ENCODE results near the gene MAPKBP1.

The MAPKBP1 gene

DNA sequence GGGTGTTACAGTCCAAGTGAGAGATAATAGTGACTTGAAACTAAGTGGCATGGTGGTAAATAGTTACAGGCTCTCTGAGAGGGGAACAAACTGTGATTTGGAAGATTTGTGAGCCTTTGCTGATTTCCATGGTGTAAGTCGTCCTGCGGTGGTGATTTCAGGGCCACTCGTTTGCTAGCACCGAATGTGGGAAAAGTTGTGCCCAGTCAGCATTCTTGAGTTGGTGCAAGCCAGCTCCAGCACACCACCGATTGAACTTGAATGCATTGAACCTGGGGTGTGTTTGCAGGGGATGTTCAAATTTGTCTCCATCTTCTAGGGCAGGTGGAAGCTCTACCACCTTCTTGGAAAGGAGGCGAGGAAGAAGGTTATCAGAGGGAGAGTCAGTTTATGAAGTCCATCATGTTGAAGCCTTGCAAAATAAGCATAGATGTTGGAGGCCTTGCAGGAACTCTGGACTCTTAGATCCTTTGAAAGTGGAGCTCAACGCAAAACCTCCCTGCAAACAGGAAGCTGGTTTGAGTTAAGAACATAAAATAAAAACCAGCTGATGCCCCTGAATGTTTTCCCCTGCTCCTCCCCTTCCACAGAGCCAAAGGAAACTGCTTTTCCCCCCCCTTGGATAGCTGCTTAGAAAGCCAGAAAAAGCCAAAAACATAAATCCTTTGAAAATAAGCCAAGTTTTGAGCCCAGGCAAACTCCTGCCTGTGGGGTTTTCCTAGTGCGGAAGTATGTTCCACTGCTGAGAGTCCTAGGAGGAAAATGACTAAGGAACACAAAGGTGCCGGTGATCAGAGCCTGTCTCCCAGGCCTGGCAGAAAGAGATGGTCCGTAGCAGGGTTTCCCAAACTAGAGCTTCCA is 21.9 kb downstream of the MAPKBP1 start:
- H3K36me3 ChIP-seq (ENCODE audit: control insufficient read depth, insufficient read depth, low read length) = no peaks in the 10 kb centered on the region
- no peaks in the 10 kb centered on the region; the same call in 1 of the 2 replicates for H3K27me3 ChIP-seq (ENCODE audit: control insufficient read depth, insufficient read depth, low read length)
- H3K27ac ChIP-seq (ENCODE audit: low read length) = no peak overlapping the region
- no peak overlapping the region for H3K4me3 ChIP-seq (ENCODE audit: low read length)
- no peaks in the 10 kb centered on the region for H3K9me3 ChIP-seq (ENCODE audit: control insufficient read depth, insufficient read depth, low read length)
- no CpG with 5 or more reads among the region's 10 CpGs for WGBS (ENCODE audit: insufficient coverage, insufficient read length)
- no peak for DNase-seq (ENCODE audit: low read depth, low spot score)
- peaks cover 3% of the 10 kb centered on the region for H3K4me1 ChIP-seq (ENCODE audit: control insufficient read depth, insufficient read depth, low read length)

DNA sequence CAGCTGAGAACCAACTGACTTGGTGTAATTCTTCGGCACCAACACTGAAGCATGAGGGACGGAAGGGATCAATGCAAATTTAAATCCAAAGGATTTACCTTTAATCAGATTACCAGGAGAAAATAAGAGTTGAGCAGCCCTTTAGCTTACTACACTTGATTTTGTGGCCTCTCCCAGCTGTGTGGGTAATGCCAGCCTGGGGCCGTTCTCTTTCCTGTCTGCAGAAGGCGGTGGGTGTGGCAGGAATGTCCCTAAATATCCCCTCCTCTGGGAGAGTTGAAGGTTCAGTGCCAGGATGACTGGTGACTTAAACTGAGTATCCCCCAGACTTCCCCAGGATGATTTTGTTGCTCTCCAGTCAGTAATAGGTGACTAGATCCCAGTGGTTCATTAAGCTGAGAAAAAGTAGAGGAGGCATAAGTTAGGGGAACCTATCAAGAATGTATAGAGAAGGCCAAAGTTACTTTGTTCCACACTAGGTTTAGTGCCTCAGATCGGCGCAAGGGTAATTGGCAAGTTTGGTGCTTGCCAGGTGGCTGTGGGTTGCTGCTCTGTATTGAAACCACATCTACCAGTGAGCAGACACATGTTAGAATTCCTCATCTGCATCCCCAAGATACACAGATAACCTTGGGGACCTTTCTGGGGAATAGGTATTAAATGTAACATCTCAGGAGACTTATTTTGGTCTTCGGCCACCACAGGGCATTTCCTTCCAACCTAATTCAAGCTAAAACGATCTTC is 23.1 kb downstream of the MAPKBP1 start:
- no peaks in the 10 kb centered on the region for H3K36me3 ChIP-seq (ENCODE audit: control insufficient read depth, insufficient read depth, low read length)
- no peaks in the 10 kb centered on the region for H3K4me1 ChIP-seq (ENCODE audit: control insufficient read depth, insufficient read depth, low read length)
- WGBS (ENCODE audit: insufficient coverage, insufficient read length) = no CpG with 5 or more reads among the region's 8 CpGs
- no peak overlapping the region for H3K27ac ChIP-seq (ENCODE audit: low read length)
- no peak for DNase-seq (ENCODE audit: low read depth, low spot score)
- no peak overlapping the region for H3K4me3 ChIP-seq (ENCODE audit: low read length)
- H3K9me3 ChIP-seq (ENCODE audit: control insufficient read depth, insufficient read depth, low read length) = no peaks in the 10 kb centered on the region
- no peaks in the 10 kb centered on the region; the same call in 1 of the 2 replicates for H3K27me3 ChIP-seq (ENCODE audit: control insufficient read depth, insufficient read depth, low read length)

DNA sequence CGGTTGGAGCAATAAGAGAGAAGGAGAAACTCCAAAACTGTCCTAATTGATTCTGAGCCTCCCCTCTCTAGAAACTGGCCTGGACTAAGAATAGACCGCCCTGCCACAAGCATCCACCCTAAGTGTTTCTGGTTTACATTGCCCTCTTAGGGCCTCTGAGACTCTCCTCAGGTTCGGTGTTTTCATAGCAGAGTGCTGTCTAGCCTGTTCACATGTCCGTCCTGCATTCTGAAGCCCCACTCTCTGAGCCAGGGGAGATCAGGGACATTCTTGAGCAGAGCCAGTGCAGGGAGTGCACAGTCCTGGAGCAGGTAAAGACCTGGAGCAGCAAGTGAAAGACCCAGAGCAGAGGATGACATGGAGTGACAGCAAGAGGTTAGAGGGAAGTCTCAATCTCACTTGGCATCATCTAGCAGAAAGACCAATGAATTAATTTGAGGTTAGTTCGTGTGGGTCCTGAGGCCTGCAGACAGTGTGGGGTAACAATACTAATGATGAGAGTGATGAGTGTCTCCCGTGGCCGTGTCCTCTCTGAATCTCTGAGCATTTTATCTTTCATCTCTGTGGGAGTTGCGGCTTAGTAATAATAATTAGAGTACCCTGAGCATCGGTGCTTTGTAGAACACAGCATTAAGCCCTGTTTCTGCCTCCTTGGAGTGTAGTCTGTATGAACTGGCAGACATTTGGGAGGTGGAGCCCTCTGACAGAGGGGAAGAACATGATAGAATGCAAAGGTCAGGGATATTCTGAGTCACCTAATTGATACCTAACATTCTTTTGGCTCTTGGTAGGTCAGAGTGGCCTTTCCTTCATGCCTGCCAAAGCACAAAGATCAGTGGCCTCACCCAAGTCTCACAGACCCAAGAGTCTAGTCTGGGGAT is 24.6 kb downstream of the MAPKBP1 start:
- Histone ChIP-seq H3K36me3 (ENCODE audit: control insufficient read depth, insufficient read depth, low read length) (no peaks in the 10 kb centered on the region), H3K9me3 (ENCODE audit: control insufficient read depth, insufficient read depth, low read length) (no peaks in the 10 kb centered on the region), H3K27ac (ENCODE audit: low read length) (no peak overlapping the region), H3K27me3 (ENCODE audit: control insufficient read depth, insufficient read depth, low read length) (no peaks in the 10 kb centered on the region; the same call in 1 of the 2 replicates), H3K4me1 (ENCODE audit: control insufficient read depth, insufficient read depth, low read length) (no peaks in the 10 kb centered on the region), H3K4me3 (ENCODE audit: low read length) (no peak overlapping the region)
- WGBS (ENCODE audit: insufficient coverage, insufficient read length) = no CpG with 5 or more reads among the region's 9 CpGs
- DNase-seq (ENCODE audit: low read depth, low spot score) = no peak

DNA sequence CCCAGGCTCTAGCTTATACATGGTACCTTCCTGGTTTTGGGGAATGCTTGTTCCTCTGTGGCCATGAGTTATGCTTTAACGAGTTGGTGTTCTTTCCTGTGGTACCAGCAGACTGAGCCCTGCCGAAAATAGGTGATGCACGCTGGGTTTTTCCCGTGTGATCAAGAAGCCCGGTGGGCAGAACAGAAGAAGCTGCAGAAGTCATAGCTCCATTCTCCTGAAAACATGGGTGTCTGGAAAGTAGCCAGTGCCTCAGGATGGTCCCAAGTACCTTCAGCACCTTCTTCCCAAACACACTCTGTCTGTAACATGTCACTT is 25.2 kb downstream of the MAPKBP1 start:
- H3K4me1 ChIP-seq (ENCODE audit: control insufficient read depth, insufficient read depth, low read length) = no peaks in the 10 kb centered on the region
- no peaks in the 10 kb centered on the region for H3K36me3 ChIP-seq (ENCODE audit: control insufficient read depth, insufficient read depth, low read length)
- no peak overlapping the region for H3K4me3 ChIP-seq (ENCODE audit: low read length)
- H3K9me3 ChIP-seq (ENCODE audit: control insufficient read depth, insufficient read depth, low read length) = no peaks in the 10 kb centered on the region
- no peaks in the 10 kb centered on the region; the same call in 1 of the 2 replicates for H3K27me3 ChIP-seq (ENCODE audit: control insufficient read depth, insufficient read depth, low read length)
- WGBS (ENCODE audit: insufficient coverage, insufficient read length) = no CpG with 5 or more reads among the region's 5 CpGs
- no peak overlapping the region for H3K27ac ChIP-seq (ENCODE audit: low read length)
- DNase-seq (ENCODE audit: low read depth, low spot score) = no peak

DNA sequence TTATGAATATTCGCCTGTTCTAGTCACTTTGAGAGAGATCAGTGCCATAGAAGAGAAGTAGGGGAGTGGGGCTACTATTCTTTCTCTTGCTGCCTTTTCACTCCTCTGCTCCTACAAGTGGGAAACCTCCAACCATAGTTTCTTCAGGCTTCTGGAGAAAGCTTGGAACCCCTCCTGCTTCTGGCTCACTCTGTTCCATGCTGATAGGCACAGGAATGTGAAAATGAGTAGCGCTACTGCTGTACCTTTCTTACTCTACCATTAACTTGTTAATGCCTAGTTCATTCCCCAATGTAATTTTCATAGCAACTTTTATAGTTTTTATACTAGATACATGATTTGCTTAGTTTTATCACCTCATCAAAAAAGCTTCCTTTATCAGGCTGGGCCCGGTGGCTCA is 26.9 kb downstream of the MAPKBP1 start:
- no peak overlapping the region for H3K27ac ChIP-seq (ENCODE audit: low read length)
- WGBS (ENCODE audit: insufficient coverage, insufficient read length) = no CpG with 5 or more reads among the region's 3 CpGs
- no peaks in the 10 kb centered on the region; the same call in 1 of the 2 replicates for H3K27me3 ChIP-seq (ENCODE audit: control insufficient read depth, insufficient read depth, low read length)
- H3K36me3 ChIP-seq (ENCODE audit: control insufficient read depth, insufficient read depth, low read length) = no peaks in the 10 kb centered on the region
- H3K4me3 ChIP-seq (ENCODE audit: low read length) = no peak overlapping the region
- no peak for DNase-seq (ENCODE audit: low read depth, low spot score)
- H3K4me1 ChIP-seq (ENCODE audit: control insufficient read depth, insufficient read depth, low read length) = no peaks in the 10 kb centered on the region
- no peaks in the 10 kb centered on the region for H3K9me3 ChIP-seq (ENCODE audit: control insufficient read depth, insufficient read depth, low read length)

DNA sequence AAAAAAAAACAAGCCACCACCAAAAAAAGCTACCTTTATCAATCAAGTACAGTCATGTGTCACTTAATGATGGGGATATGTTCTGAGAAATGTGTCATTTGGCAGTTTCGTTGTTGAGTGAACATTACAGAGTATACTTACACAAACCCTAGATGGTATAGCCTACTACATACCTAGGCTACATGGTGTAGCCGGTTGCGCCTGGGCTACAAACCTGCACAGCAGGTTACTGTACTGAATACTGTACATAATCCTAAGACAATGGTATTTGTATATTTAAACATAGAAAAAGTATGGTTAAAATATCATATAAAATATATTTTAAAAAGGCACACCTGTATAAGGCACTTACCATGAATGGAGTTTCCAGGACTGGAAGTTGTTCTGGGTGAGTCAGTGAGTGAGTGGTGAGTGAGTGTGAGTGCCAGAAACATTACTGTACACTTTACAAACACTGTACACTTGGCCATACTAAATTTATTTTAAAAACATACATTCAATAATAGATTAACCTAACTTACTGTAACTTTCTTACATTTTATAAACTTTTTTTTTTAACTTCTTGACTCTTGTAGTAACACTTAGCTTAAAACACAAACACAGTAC is 27.7 kb downstream of the MAPKBP1 start:
- no peak for DNase-seq (ENCODE audit: low read depth, low spot score)
- no peak overlapping the region for H3K4me3 ChIP-seq (ENCODE audit: low read length)
- no peaks in the 10 kb centered on the region for H3K9me3 ChIP-seq (ENCODE audit: control insufficient read depth, insufficient read depth, low read length)
- H3K27ac ChIP-seq (ENCODE audit: low read length) = no peak overlapping the region
- no peaks in the 10 kb centered on the region; the same call in 1 of the 2 replicates for H3K27me3 ChIP-seq (ENCODE audit: control insufficient read depth, insufficient read depth, low read length)
- no peaks in the 10 kb centered on the region for H3K36me3 ChIP-seq (ENCODE audit: control insufficient read depth, insufficient read depth, low read length)
- WGBS (ENCODE audit: insufficient coverage, insufficient read length) = no CpG with 5 or more reads among the region's 3 CpGs
- no peaks in the 10 kb centered on the region for H3K4me1 ChIP-seq (ENCODE audit: control insufficient read depth, insufficient read depth, low read length)

DNA sequence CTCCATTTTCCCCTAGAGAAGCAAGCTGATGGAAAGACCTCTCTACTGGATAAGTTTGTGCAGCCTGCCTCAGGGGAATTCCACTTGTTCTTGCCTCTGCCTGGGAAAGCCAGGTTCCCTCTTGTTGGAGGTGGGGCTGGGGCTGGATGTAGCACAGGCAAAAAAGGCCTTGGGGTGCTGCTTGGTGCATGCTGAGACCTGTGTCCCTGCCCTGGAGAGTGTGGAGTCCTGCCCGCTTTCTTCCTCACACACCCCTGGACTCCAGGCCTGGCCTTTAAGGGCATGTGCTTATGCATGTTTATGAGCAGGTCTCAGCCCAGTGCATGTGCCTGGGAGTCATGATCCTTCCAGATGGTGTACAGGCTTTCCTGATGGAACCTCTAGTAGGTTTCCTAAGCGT is 30.1 kb downstream of the MAPKBP1 start:
- H3K27ac ChIP-seq (ENCODE audit: low read length) = no peak overlapping the region
- H3K27me3 ChIP-seq (ENCODE audit: control insufficient read depth, insufficient read depth, low read length) = no peaks in the 10 kb centered on the region; the same call in 1 of the 2 replicates
- no peaks in the 10 kb centered on the region for H3K4me1 ChIP-seq (ENCODE audit: control insufficient read depth, insufficient read depth, low read length)
- WGBS (ENCODE audit: insufficient coverage, insufficient read length) = no CpG with 5 or more reads among the region's 2 CpGs
- no peak for DNase-seq (ENCODE audit: low read depth, low spot score)
- no peaks in the 10 kb centered on the region for H3K9me3 ChIP-seq (ENCODE audit: control insufficient read depth, insufficient read depth, low read length)
- H3K4me3 ChIP-seq (ENCODE audit: low read length) = no peak overlapping the region
- H3K36me3 ChIP-seq (ENCODE audit: control insufficient read depth, insufficient read depth, low read length) = no peaks in the 10 kb centered on the region

DNA sequence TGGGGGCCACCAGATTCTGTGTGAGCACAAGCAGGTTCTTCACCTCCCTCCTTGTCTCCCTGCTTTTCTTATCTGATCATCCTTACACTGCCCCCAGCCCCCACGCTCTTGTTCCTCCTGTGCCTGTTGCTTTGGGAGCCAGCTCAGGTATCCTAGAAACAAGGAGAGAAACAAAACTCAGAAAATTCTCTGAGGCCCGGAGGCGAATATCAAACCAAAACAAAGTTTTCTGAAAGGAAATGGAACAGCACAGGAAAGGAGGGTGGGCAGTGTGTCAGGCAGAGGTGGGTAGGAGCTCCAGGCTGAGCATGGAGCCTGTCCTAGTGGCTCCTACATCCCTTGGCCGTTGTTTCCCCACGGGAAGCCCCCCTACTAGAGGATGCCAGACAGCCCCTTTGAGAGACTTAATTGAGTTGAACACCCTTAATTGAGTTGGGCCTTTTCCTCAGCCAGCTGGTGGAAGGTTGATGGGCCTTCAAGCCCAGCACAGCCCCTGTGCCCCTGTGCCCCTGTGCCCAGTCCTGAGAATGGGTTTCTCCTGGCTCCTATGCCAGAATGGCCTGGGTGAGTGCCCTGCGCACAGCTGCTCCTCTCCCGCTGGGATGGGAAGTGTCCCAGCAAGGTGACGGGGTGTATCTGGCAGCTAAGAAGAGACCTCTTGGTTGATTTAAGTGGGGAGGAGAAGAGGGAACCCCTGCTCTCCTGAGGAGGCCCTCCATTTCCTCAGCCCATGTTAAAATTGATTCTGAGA is 30.8 kb downstream of the MAPKBP1 start:
- Histone ChIP-seq H3K9me3 (ENCODE audit: control insufficient read depth, insufficient read depth, low read length) (no peaks in the 10 kb centered on the region), H3K27ac (ENCODE audit: low read length) (no peak overlapping the region), H3K4me3 (ENCODE audit: low read length) (no peak overlapping the region), H3K4me1 (ENCODE audit: control insufficient read depth, insufficient read depth, low read length) (no peaks in the 10 kb centered on the region), H3K36me3 (ENCODE audit: control insufficient read depth, insufficient read depth, low read length) (no peaks in the 10 kb centered on the region), H3K27me3 (ENCODE audit: control insufficient read depth, insufficient read depth, low read length) (no peaks in the 10 kb centered on the region; the same call in 1 of the 2 replicates)
- no CpG with 5 or more reads among the region's 8 CpGs for WGBS (ENCODE audit: insufficient coverage, insufficient read length)
- no peak for DNase-seq (ENCODE audit: low read depth, low spot score)

DNA sequence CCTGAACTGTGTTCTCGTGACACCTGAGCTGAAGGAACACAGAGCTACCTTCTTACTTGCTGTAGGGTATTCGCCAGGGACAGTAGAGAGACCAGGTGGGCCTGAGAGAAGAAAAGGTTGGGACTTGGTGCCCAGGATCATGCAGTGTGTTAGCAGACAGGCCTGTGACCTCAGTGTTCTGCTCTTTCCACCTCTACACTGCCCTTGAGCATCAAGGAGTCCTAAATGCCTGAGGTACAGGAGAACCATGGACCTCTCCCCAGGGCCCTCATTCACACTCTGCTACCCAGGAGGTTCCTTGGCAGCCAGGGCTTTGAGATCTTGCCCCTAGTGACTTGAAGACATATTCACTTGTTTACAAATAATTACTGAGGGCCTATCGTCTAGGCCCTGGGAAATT is 31.4 kb downstream of the MAPKBP1 start:
- Histone ChIP-seq H3K27ac (ENCODE audit: low read length) (no peak overlapping the region), H3K27me3 (ENCODE audit: control insufficient read depth, insufficient read depth, low read length) (no peaks in the 10 kb centered on the region; the same call in 1 of the 2 replicates), H3K36me3 (ENCODE audit: control insufficient read depth, insufficient read depth, low read length) (no peaks in the 10 kb centered on the region), H3K4me3 (ENCODE audit: low read length) (no peak overlapping the region), H3K4me1 (ENCODE audit: control insufficient read depth, insufficient read depth, low read length) (no peaks in the 10 kb centered on the region), H3K9me3 (ENCODE audit: control insufficient read depth, insufficient read depth, low read length) (no peaks in the 10 kb centered on the region)
- DNase-seq (ENCODE audit: low read depth, low spot score) = no peak
- no CpG with 5 or more reads among the region's 3 CpGs for WGBS (ENCODE audit: insufficient coverage, insufficient read length)
